ENCODE measurements around the gene CNTNAP2. TPM values are rescaled to one million over a fixed set of nuclear protein-coding genes. Genes with fewer than 3 reads are reported as not detected.

The CNTNAP2 gene
- total RNA-seq, 1 donor from 2014 or later, result 0.27 TPM

DNA sequence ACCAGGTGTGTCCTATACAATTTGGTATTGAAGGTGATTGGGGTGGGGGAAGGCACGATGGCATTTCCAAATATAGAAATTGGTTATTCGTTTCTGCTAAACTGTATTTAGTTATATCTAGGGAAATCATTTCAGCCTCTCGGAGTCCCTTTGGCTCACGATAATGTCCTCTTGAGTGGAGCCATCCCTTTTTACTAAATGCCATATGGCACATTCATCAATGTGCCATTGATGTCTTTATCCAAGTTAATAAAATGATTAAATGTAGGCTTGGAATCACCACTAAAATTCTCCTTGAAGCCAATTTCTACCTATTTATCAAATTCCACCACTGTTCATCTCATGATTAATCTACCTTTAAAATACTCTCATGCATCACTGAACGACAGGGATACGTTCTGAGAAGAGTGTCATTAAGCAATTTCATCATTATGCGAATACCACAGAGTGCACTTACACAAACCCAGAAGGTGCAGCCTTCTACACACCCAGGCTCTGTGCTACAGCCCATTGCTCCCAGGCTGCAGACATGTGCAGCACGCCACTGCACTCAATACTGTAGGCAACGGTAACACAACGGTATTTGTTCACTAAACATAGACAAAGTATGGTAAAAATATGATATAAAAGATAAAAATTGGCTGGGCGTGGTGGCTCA, 2254.8 kb downstream of the CNTNAP2 start:
- no peak for DNase-seq (ENCODE audit: low spot score)
- H3K36me3 Mint-ChIP-seq (ENCODE audit: low read depth), result no peaks in the 10 kb centered on the region
- no peaks in the 10 kb centered on the region for H3K4me1 Mint-ChIP-seq (ENCODE audit: low read depth)
- no peak overlapping the region for H3K27ac Mint-ChIP-seq (ENCODE audit: unreplicated experiment)
- TF ChIP-seq, protein P1, sequence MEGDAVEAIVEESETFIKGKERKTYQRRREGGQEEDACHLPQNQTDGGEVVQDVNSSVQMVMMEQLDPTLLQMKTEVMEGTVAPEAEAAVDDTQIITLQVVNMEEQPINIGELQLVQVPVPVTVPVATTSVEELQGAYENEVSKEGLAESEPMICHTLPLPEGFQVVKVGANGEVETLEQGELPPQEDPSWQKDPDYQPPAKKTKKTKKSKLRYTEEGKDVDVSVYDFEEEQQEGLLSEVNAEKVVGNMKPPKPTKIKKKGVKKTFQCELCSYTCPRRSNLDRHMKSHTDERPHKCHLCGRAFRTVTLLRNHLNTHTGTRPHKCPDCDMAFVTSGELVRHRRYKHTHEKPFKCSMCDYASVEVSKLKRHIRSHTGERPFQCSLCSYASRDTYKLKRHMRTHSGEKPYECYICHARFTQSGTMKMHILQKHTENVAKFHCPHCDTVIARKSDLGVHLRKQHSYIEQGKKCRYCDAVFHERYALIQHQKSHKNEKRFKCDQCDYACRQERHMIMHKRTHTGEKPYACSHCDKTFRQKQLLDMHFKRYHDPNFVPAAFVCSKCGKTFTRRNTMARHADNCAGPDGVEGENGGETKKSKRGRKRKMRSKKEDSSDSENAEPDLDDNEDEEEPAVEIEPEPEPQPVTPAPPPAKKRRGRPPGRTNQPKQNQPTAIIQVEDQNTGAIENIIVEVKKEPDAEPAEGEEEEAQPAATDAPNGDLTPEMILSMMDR (IDR thresholded peaks at IDR 0.05), result no peak
- peaks cover 5% of the 10 kb centered on the region for H3K9me3 Mint-ChIP-seq (ENCODE audit: low read depth)
- H3K27me3 Mint-ChIP-seq (ENCODE audit: low read depth), result no peaks in the 10 kb centered on the region
- H3K4me3 Mint-ChIP-seq (ENCODE audit: unreplicated experiment), result no peak overlapping the region

DNA sequence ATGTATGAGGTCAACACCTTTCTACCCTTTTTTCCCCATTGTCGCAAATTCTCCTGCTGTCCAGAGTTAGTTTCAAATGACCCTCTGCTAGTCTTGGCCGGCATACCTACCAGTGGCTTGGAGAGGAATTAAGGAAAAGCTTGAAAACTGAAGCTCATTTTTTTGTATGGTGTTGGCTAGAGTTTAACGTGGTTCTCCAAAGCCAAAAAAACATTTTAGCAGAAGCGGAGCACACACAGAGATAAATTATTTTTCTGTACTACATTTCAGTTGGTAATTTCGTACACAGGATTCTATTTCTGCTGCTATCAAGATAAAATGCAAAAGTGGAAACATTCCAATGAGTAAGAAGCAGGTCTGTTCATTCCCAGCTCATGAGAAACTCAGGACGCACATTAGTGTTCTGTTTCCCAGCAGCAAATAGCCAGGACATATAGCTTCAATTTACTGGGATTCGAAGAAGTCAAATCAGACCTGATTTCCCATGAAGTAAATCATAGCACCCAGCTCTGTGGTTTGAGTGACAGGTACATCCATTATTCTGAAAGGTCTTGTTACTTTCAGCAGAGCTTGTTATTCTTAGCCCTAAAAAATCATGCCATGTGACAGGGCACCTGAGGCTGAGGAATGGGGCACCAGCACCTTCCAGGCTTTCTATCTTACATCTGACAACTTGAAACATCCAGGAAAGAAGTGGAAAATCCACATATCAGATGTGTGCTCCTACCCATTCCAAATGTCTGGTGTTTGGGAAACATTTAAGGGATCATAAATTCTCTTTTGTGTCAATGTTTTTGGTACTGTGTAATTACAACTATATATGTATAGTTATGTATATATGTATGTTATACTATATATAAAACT, 2258.0 kb downstream of the CNTNAP2 start:
- Mint-ChIP-seq H3K4me3 (ENCODE audit: unreplicated experiment) (no peak overlapping the region), H3K27me3 (ENCODE audit: low read depth) (no peaks in the 10 kb centered on the region), H3K36me3 (ENCODE audit: low read depth) (no peaks in the 10 kb centered on the region), H3K9me3 (ENCODE audit: low read depth) (no peaks in the 10 kb centered on the region), H3K4me1 (ENCODE audit: low read depth) (no peaks in the 10 kb centered on the region), H3K27ac (ENCODE audit: unreplicated experiment) (no peak overlapping the region)
- DNase-seq (ENCODE audit: low spot score), result no peak
- TF ChIP-seq, protein P1 (IDR thresholded peaks at IDR 0.05), result no peak

DNA sequence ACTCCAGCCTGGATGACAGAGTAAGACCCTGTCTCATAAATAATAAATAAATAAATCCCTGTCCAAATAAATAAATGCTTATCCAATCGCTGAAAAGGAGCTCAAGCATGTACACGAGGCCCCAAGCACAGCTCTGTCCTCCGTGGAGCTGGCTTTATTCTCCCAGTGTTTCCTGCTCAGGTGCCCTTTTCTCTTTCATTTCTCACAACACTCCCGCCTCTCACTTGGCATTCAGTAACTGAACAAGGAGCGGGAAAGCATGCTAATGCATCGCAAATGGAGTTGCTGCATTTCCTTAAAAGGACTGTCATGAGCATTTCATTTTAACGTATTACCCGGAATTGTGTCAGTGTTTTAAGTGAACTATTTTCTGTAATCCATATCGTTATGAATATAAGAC, 2263.1 kb downstream of the CNTNAP2 start:
- Mint-ChIP-seq H3K4me3 (ENCODE audit: unreplicated experiment) (no peak overlapping the region), H3K4me1 (ENCODE audit: low read depth) (no peaks in the 10 kb centered on the region), H3K9me3 (ENCODE audit: low read depth) (peaks cover 4% of the 10 kb centered on the region), H3K27me3 (ENCODE audit: low read depth) (peaks cover 4% of the 10 kb centered on the region), H3K36me3 (ENCODE audit: low read depth) (no peaks in the 10 kb centered on the region), H3K27ac (ENCODE audit: unreplicated experiment) (no peak overlapping the region)
- TF ChIP-seq, protein P1 (IDR thresholded peaks at IDR 0.05), result no peak
- no peak for DNase-seq (ENCODE audit: low spot score)

DNA sequence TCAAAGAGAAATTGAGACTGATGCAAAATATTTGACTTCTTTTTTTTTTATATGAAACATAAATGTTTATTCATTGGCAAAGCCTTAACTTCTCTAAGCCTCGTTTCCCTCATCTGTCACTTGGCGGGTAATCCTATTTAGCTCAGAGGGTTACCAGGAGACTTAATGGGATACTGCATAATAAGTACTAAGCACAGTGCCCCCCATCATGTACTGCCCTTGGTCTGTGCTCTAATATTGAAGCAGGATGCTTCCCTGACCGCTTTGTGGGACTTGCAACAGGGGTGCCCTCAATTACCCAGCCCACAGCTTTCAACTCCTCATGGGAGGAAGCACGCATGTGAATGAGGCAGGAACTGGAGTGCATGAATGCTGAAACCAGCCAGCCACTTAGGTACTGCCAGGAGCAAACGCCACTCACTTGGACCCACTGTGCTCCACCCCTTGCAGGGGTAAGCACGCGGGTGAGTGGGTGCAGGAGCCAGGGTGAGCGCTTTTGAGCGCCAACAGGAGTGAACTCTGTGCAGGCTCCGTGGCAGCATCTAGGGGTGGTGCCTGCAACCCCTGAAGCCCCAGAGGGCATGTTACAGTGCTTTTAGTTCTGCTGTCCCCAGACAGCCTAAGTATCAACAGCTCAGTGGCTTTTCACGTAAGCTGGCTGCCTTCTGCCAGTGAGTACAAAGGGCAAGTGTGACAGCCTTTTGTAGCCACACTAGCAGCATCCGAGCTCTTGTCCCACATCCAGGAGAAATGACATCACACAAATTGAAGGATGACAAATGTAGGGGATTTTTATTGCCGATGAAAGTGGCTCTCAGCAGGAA, 2264.2 kb downstream of the CNTNAP2 start:
- H3K4me1 Mint-ChIP-seq (ENCODE audit: low read depth), result no peaks in the 10 kb centered on the region
- TF ChIP-seq, protein P1 (IDR thresholded peaks at IDR 0.05), result no peak
- H3K9me3 Mint-ChIP-seq (ENCODE audit: low read depth), result peaks cover 4% of the 10 kb centered on the region
- H3K36me3 Mint-ChIP-seq (ENCODE audit: low read depth), result no peaks in the 10 kb centered on the region
- H3K27me3 Mint-ChIP-seq (ENCODE audit: low read depth), result peaks cover 4% of the 10 kb centered on the region
- no peak overlapping the region for H3K4me3 Mint-ChIP-seq (ENCODE audit: unreplicated experiment)
- H3K27ac Mint-ChIP-seq (ENCODE audit: unreplicated experiment), result no peak overlapping the region
- DNase-seq (ENCODE audit: low spot score), result no peak

DNA sequence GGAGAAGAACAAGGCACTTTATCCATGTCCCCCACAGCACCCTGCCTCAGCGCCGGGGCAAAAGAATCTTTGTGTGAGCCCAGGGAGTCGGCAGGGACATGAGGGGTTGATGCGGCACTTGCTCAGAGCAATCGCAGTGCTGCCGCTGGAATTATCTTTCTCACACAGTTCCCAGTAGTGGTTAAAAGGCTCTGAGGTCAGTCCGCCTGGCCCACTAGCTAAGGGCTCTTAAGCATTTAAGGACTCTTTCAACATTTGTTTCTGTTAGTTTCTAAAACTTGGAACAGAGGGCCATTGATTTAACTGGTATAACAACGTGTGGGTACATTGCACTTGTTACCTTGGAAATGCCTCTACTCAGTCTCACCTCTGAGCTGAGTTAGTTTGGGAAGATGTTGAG, 2266.0 kb downstream of the CNTNAP2 start:
- Mint-ChIP-seq H3K9me3 (ENCODE audit: low read depth) (peaks cover 4% of the 10 kb centered on the region), H3K4me1 (ENCODE audit: low read depth) (no peaks in the 10 kb centered on the region), H3K27ac (ENCODE audit: unreplicated experiment) (no peak overlapping the region), H3K4me3 (ENCODE audit: unreplicated experiment) (no peak overlapping the region), H3K27me3 (ENCODE audit: low read depth) (peaks cover 4% of the 10 kb centered on the region), H3K36me3 (ENCODE audit: low read depth) (no peaks in the 10 kb centered on the region)
- TF ChIP-seq, protein P1 (IDR thresholded peaks at IDR 0.05), result no peak
- DNase-seq (ENCODE audit: low spot score), result no peak
